K562 (cell line): Measurements from ENCODE around the gene DTNB. TPM values are rescaled to one million over a fixed set of nuclear protein-coding genes. Genes with fewer than 3 reads are reported as not detected.

Source experiments
- FOXO4 ChIP-seq: fragments of 450-650 bp; formaldehyde crosslinking; IDR thresholded peaks from 2 replicates; pipeline ENCODE4 v1.4.0; 2020; ENCODE audit warnings: mild to moderate bottlenecking, moderate library complexity
- PHB ChIP-seq: fragments of 250-450 bp; sonication (Bioruptor Pico); IDR thresholded peaks from 2 replicates; pipeline ENCODE4 v1.5.0; 2021
- SOX6 ChIP-seq: fragments of 450-650 bp; IDR thresholded peaks from 2 replicates; pipeline ENCODE4 v1.6.1; 2014; ENCODE audit warnings: mild to moderate bottlenecking
- TFE3 ChIP-seq: fragments of 450-650 bp; formaldehyde crosslinking; IDR thresholded peaks from 2 replicates; pipeline ENCODE4 v1.4.0; 2020; ENCODE audit warnings: mild to moderate bottlenecking, mixed read lengths
- XRCC4 ChIP-seq: IDR thresholded peaks from one replicate; pipeline ENCODE4 v1.6.1; 2011; ENCODE audit not compliant: insufficient read depth, insufficient read length; ENCODE audit errors: extremely low read depth
- ZNF407 ChIP-seq: fragments of 450-650 bp; IDR thresholded peaks from 2 replicates; pipeline ENCODE4 v1.6.1; 2016; ENCODE audit warnings: low read depth
- polyA plus RNA-seq, 8 experiments: library from polyadenylated mRNA; depleted of rRNA in 4 of 8; stranded (reverse) in 5 of 8; unstranded in 3 of 8; fragments of >200 nt; fragmentation: Nextera tagmentation in 2 of 8; fragmentation: Illumina TruSeq in 1 of 8; extraction: Ambion mirVana in 2 of 8; extraction: Trizol in 1 of 8; gene quantifications; 2 replicates each; pipeline versions ENCODE4 v1.2.1 to v1.2.3, GENCODE V29; 2011 to 2014; ENCODE audit warnings: inconsistent platforms in 1 of 8, missing spikeins in 1 of 8
- total RNA-seq, 7 experiments: library from RNA; depleted of rRNA in 6 of 7; stranded (reverse); fragments of >200 nt in 6 of 7; fragmentation: Illumina TruSeq in 2 of 7; extraction: Trizol in 2 of 7; gene quantifications; 2 replicates each; pipeline versions ENCODE4 v1.2.1 to v1.2.3, GENCODE V29; 2011 to 2021; ENCODE audit warnings: low replicate concordance in 1 of 7

Gene DTNB
- total and polyA plus RNA-seq, 9 of the 15 experiments (the other 6 are each of a cell fraction or from before 2014, with no cell fraction given) = 0.18 to 2.0 (median 0.77) TPM; not detected in 2

GRCh38 chr2:25411281-25411680 is 262.1 kb downstream of the DTNB start (continued):
- TF ChIP-seq ZNF407 (no peak), TFE3 (CRISPR knock-in tag) (no peak), PHB (CRISPR knock-in tag) (no peak), FOXO4 (CRISPR knock-in tag) (no peak), SOX6 (no peak), XRCC4 (no peak)
